ENCODE measurements around the gene HES1.
A peak's percentile ranks its signal among the peaks of the same experiment; 100 is the strongest.

HES1 gene

GRCh38 chr3:194093842-194094241 is 42.1 kb upstream of the HES1 start:
- no peaks in the 10 kb centered on the region for H3K9me3 ChIP-seq (ENCODE audit: insufficient read depth, low read depth, low read length)
- H4K20me1 ChIP-seq (ENCODE audit: insufficient read depth, low read length, poor library complexity, severe bottlenecking): no peaks in the 10 kb centered on the region
- H3K4me1 ChIP-seq (ENCODE audit: insufficient read depth, low read length, poor library complexity, severe bottlenecking): peaks cover 36% of the 10 kb centered on the region
- H3K4me2 ChIP-seq (ENCODE audit: low read depth, low read length, poor library complexity, severe bottlenecking): no peak overlapping the region
- H3F3A ChIP-seq (ENCODE audit: low read depth): no peaks in the 10 kb centered on the region
- H3K9me2 ChIP-seq (replicated peaks; ENCODE audit: low read depth, low read length): no peaks in the 10 kb centered on the region
- no peaks in the 10 kb centered on the region for H3K27me3 ChIP-seq (ENCODE audit: insufficient read depth, low read length, poor library complexity, severe bottlenecking)
- H3K36me3 ChIP-seq (ENCODE audit: insufficient read depth, low read length): no peaks in the 10 kb centered on the region
- H3K9ac ChIP-seq (ENCODE audit: low read depth, low read length, poor library complexity, severe bottlenecking): no peak overlapping the region
- H3K4me3 ChIP-seq (ENCODE audit: low read length, poor library complexity, severe bottlenecking): no peak overlapping the region
- H3K79me2 ChIP-seq (ENCODE audit: insufficient read depth, low read length): no peaks in the 10 kb centered on the region
- TF ChIP-seq EZH2phosphoT487 (IDR thresholded peaks at IDR 0.05; ENCODE audit: borderline replicate concordance): no peak
- no peak for TF ChIP-seq CTCF (conservative IDR thresholded peaks at IDR 0.05; ENCODE audit: low read length)
- no peak overlapping the region for H2AFZ ChIP-seq (ENCODE audit: low read length)

DNA sequence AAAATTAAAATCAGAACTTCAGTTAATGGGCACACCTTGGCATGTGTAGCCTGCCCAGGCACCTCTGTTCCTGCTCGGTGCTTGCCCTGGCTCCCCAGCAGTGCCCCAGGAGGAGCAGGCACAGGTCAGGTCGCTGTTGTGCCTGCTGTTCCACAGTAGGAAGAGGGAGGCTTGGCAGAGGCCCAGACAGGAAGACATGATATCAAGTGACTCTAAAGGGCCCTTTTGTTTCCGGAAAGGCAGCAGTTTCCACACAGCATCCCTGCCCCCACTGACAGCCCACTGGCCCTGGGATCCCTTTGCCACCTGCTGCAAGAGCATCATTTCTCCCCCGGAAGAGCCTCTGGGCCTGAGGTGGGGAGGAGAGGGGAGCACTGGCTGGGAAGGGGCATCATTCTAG is 40.5 kb upstream of the HES1 start:
- Histone ChIP-seq H3K9me3 (ENCODE audit: insufficient read depth, low read depth, low read length) (no peaks in the 10 kb centered on the region), H3K36me3 (ENCODE audit: insufficient read depth, low read length) (no peaks in the 10 kb centered on the region), H3K4me1 (ENCODE audit: insufficient read depth, low read length, poor library complexity, severe bottlenecking) (peaks cover 25% of the 10 kb centered on the region), H3K79me2 (ENCODE audit: insufficient read depth, low read length) (no peaks in the 10 kb centered on the region), H4K20me1 (ENCODE audit: insufficient read depth, low read length, poor library complexity, severe bottlenecking) (no peaks in the 10 kb centered on the region), H3K4me3 (ENCODE audit: low read length, poor library complexity, severe bottlenecking) (peak overlapping the region; percentile 32), H3K9ac (ENCODE audit: low read depth, low read length, poor library complexity, severe bottlenecking) (peak overlapping the region; percentile 58), H3F3A (ENCODE audit: low read depth) (no peaks in the 10 kb centered on the region), H3K9me2 (replicated peaks; ENCODE audit: low read depth, low read length) (no peaks in the 10 kb centered on the region), H2AFZ (ENCODE audit: low read length) (peak overlapping the region; percentile 63), H3K27me3 (ENCODE audit: insufficient read depth, low read length, poor library complexity, severe bottlenecking) (no peaks in the 10 kb centered on the region), H3K4me2 (ENCODE audit: low read depth, low read length, poor library complexity, severe bottlenecking) (peak overlapping the region; percentile 42)
- TF ChIP-seq CTCF (conservative IDR thresholded peaks at IDR 0.05; ENCODE audit: low read length) (no peak), EZH2phosphoT487 (IDR thresholded peaks at IDR 0.05; ENCODE audit: borderline replicate concordance) (no peak)

DNA sequence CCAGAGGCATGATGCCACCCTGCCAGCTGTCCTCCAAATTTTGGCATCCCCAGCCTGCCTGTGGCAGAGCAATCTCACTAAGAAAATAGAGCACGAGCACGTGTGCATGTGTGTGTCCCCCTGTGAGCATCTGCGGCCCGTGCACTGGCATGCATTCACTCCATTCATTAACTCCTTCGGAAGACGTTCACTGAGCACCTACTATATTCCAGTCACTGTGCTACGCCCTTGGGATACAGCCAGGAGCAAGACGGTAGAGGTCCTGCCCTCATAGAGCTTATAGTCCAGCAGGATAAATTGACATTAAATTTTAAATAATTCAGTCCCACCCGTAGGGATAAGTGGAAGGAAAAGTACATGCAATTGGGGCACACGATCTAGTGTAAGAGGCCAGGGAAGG is 40.0 kb upstream of the HES1 start:
- Histone ChIP-seq H3K27me3 (ENCODE audit: insufficient read depth, low read length, poor library complexity, severe bottlenecking) (no peaks in the 10 kb centered on the region), H3K36me3 (ENCODE audit: insufficient read depth, low read length) (no peaks in the 10 kb centered on the region), H3K4me1 (ENCODE audit: insufficient read depth, low read length, poor library complexity, severe bottlenecking) (peaks cover 30% of the 10 kb centered on the region), H4K20me1 (ENCODE audit: insufficient read depth, low read length, poor library complexity, severe bottlenecking) (no peaks in the 10 kb centered on the region), H3K79me2 (ENCODE audit: insufficient read depth, low read length) (no peaks in the 10 kb centered on the region), H3F3A (ENCODE audit: low read depth) (no peaks in the 10 kb centered on the region), H3K9me3 (ENCODE audit: insufficient read depth, low read depth, low read length) (no peaks in the 10 kb centered on the region), H3K4me3 (ENCODE audit: low read length, poor library complexity, severe bottlenecking) (peak overlapping the region; percentile 18), H3K4me2 (ENCODE audit: low read depth, low read length, poor library complexity, severe bottlenecking) (peak overlapping the region; percentile 42), H3K9ac (ENCODE audit: low read depth, low read length, poor library complexity, severe bottlenecking) (peak overlapping the region; percentile 27), H2AFZ (ENCODE audit: low read length) (no peak overlapping the region), H3K9me2 (replicated peaks; ENCODE audit: low read depth, low read length) (no peaks in the 10 kb centered on the region)
- no peak for TF ChIP-seq EZH2phosphoT487 (IDR thresholded peaks at IDR 0.05; ENCODE audit: borderline replicate concordance)
- no peak for TF ChIP-seq CTCF (conservative IDR thresholded peaks at IDR 0.05; ENCODE audit: low read length)
